Neural cell (in vitro differentiated cells): ENCODE results near the gene DUS3L.

Experiments used
- CTCF ChIP-seq: fragments of 450-650 bp; IDR thresholded peaks from 2 replicates; pipeline ENCODE4 v1.5.1; 2014; ENCODE audit warnings: antibody characterized with exemption, mild to moderate bottlenecking, moderate library complexity; ENCODE audit not compliant: poor library complexity, severe bottlenecking
- EP300 ChIP-seq: fragments of 450-650 bp; conservative IDR thresholded peaks from 2 replicates; pipeline ENCODE4 v1.6.1; 2014; ENCODE audit warnings: antibody characterized with exemption, mild to moderate bottlenecking, moderate library complexity; ENCODE audit not compliant: poor library complexity, severe bottlenecking
- EZH2 ChIP-seq: fragments of 200-600, 300-800 bp; shearing (Covaris generic), sonication (generic); IDR thresholded peaks from 2 replicates; pipeline ENCODE4 v1.6.1; 2014; ENCODE audit warnings: antibody characterized with exemption, low read length, borderline replicate concordance, mild to moderate bottlenecking; ENCODE audit not compliant: insufficient read depth, poor library complexity, severe bottlenecking
- RAD21 ChIP-seq: fragments of 450-650 bp; conservative IDR thresholded peaks from 2 replicates; pipeline ENCODE4 v1.6.1; 2014; ENCODE audit warnings: antibody characterized with exemption, mild to moderate bottlenecking, moderate library complexity
- REST ChIP-seq: IDR thresholded peaks from 2 replicates; pipeline ENCODE4 v1.6.1; 2012; ENCODE audit warnings: borderline replicate concordance
- SMC3 ChIP-seq: fragments of 450-650 bp; conservative IDR thresholded peaks from 2 replicates; pipeline ENCODE4 v1.6.1; 2014; ENCODE audit warnings: antibody characterized with exemption, mild to moderate bottlenecking, moderate library complexity; ENCODE audit not compliant: poor library complexity
- TAF1 ChIP-seq: IDR thresholded peaks from 2 replicates; pipeline ENCODE4 v1.6.1; 2012; ENCODE audit warnings: low read depth

- TF ChIP-seq EZH2 (no peak), RAD21 (no peak), CTCF (no peak), REST (no peak), SMC3 (no peak), EP300 (no peak), TAF1 (no peak)
Observed at GRCh38 chr19:5824751-5825150, 33.8 kb upstream of the DUS3L start.
